RWPE2 (cell line): ENCODE measurements around the gene SYNCRIP.

Experiments used
- ATAC-seq: fragments of 200-7000 bp; cut with Tn5 transposase; 3 replicates; pipeline ENCODE4 v1.9.1; 2021; ENCODE audit warnings: low read depth
- DNase-seq: peaks from one replicate; pipeline ENCODE4 v3.0.0-alpha.2; 2020; ENCODE audit warnings: low spot score
- H3K27ac ChIP-seq: fragments of 450-650 bp; 2 replicates; pipeline ENCODE4 v1.5.1; 2017; ENCODE audit warnings: mild to moderate bottlenecking; ENCODE audit not compliant: poor library complexity, severe bottlenecking
- H3K27me3 ChIP-seq: fragments of 250-450 bp; sonication (Bioruptor Pico); 2 replicates; pipeline ENCODE4 v1.5.1; 2021; ENCODE audit warnings: mild to moderate bottlenecking, moderate library complexity; ENCODE audit not compliant: insufficient read depth, poor library complexity, severe bottlenecking
- H3K36me3 ChIP-seq: fragments of 250-450 bp; sonication (Bioruptor Pico); 2 replicates; pipeline ENCODE4 v1.5.1; 2020; ENCODE audit warnings: low read depth, mild to moderate bottlenecking, moderate library complexity
- H3K4me1 ChIP-seq: fragments of 250-450 bp; sonication (Bioruptor Pico); 2 replicates; pipeline ENCODE4 v1.5.1; 2021; ENCODE audit warnings: mild to moderate bottlenecking, moderate library complexity; ENCODE audit not compliant: insufficient read depth, poor library complexity, severe bottlenecking
- H3K4me3 ChIP-seq: fragments of 250-450 bp; sonication (Bioruptor Pico); 2 replicates; pipeline ENCODE4 v1.5.1; 2021; ENCODE audit warnings: mild to moderate bottlenecking, moderate library complexity; ENCODE audit not compliant: severe bottlenecking
- H3K9me3 ChIP-seq: fragments of 250-450 bp; sonication (Bioruptor Pico); 2 replicates; pipeline ENCODE4 v1.5.1; 2021; ENCODE audit warnings: mild to moderate bottlenecking, moderate library complexity; ENCODE audit not compliant: severe bottlenecking
- CTCF ChIP-seq: fragments of 450-650 bp; IDR thresholded peaks from one replicate; pipeline ENCODE4 v1.5.1; 2017; ENCODE audit warnings: mild to moderate bottlenecking, moderate library complexity; ENCODE audit not compliant: poor library complexity, severe bottlenecking

Gene SYNCRIP

GRCh38 chr6:85670573-85670972, 27.9 kb upstream of the SYNCRIP start:
- H3K4me3 ChIP-seq = no peak overlapping the region
- no peaks in the 10 kb centered on the region for H3K9me3 ChIP-seq
- DNase-seq = no peak
- ATAC-seq = no peak
- H3K4me1 ChIP-seq = peaks cover 19% of the 10 kb centered on the region
- TF ChIP-seq CTCF = no peak
- peaks cover 20% of the 10 kb centered on the region for H3K36me3 ChIP-seq
- H3K27ac ChIP-seq = peak overlapping the region; percentile 50
- no peaks in the 10 kb centered on the region for H3K27me3 ChIP-seq

- no peak for TF ChIP-seq CTCF
- ATAC-seq = peak; percentile 70
- DNase-seq = no peak
- H3K4me1 ChIP-seq = peaks cover 13% of the 10 kb centered on the region
- H3K27me3 ChIP-seq = no peaks in the 10 kb centered on the region
- H3K9me3 ChIP-seq = no peaks in the 10 kb centered on the region
- H3K4me3 ChIP-seq = no peak overlapping the region
- peaks cover 12% of the 10 kb centered on the region for H3K36me3 ChIP-seq
- H3K27ac ChIP-seq = peak overlapping the region; percentile 50
Observed at GRCh38 chr6:85669735-85670194, 27.1 kb upstream of the SYNCRIP start.

GRCh38 chr6:85662251-85662650, 19.6 kb upstream of the SYNCRIP start:
- TF ChIP-seq CTCF = no peak
- Histone ChIP-seq H3K27ac (no peak overlapping the region), H3K4me1 (no peaks in the 10 kb centered on the region), H3K9me3 (no peaks in the 10 kb centered on the region), H3K4me3 (no peak overlapping the region), H3K36me3 (no peaks in the 10 kb centered on the region), H3K27me3 (no peaks in the 10 kb centered on the region)
- ATAC-seq (no peak; the same call in 2 of the 3 replicates), DNase-seq (no peak)

- H3K9me3 ChIP-seq = no peaks in the 10 kb centered on the region
- no peaks in the 10 kb centered on the region for H3K27me3 ChIP-seq
- no peaks in the 10 kb centered on the region for H3K36me3 ChIP-seq
- TF ChIP-seq CTCF = no peak
- H3K27ac ChIP-seq = peak overlapping the region; percentile 10
- no peaks in the 10 kb centered on the region for H3K4me1 ChIP-seq
- no peak overlapping the region for H3K4me3 ChIP-seq
- ATAC-seq (peak; percentile 94), DNase-seq (peak; percentile 73)
Observed at GRCh38 chr6:85660181-85660611, 17.5 kb upstream of the SYNCRIP start.

GRCh38 chr6:85650606-85651005, 7.9 kb upstream of the SYNCRIP start:
- Histone ChIP-seq H3K36me3 (no peaks in the 10 kb centered on the region), H3K9me3 (no peaks in the 10 kb centered on the region), H3K4me3 (no peak overlapping the region), H3K27ac (no peak overlapping the region), H3K27me3 (no peaks in the 10 kb centered on the region), H3K4me1 (no peaks in the 10 kb centered on the region)
- DNase-seq = no peak
- no peak for ATAC-seq
- TF ChIP-seq CTCF = no peak
